Measurements from ENCODE around the gene C19orf67.

GRCh38 chr19:14117668-14118164, 32.1 kb upstream of the C19orf67 start, which contains the start of gene PRKACA:
- TF ChIP-seq CTCF (tag by site-specific recombination; IDR thresholded peaks at IDR 0.05) (no peak), ZNF837 (tag by site-specific recombination; IDR thresholded peaks at IDR 0.05) (no peak), PBX3 (CRISPR knock-in tag; IDR thresholded peaks at IDR 0.05) (peak; percentile 99), ZNF530 (tag by site-specific recombination; IDR thresholded peaks at IDR 0.05; ENCODE audit: low read depth) (no peak), ZNF133 (tag by site-specific recombination; IDR thresholded peaks at IDR 0.05) (no peak), ZNF140 (tag by site-specific recombination; IDR thresholded peaks at IDR 0.05) (no peak), ZSCAN4 (tag by site-specific recombination; IDR thresholded peaks at IDR 0.05) (no peak)
